Astrocyte (in vitro differentiated cells and primary cell): ENCODE measurements around the gene ANKLE2. TPM values are rescaled to one million over a fixed set of nuclear protein-coding genes. Genes with fewer than 3 reads are reported as not detected.
"Not testable (repeated sequence)": the region's sequence is repeated elsewhere in the genome, so short reads cannot be mapped to it uniquely, and the experiment has no call there.

ENCODE experiments used
- DNase-seq: peaks from one replicate; pipeline ENCODE4 v3.0.0-alpha.2; 2010; ENCODE audit warnings: low read depth
- FAIRE-seq: peaks from 2 replicates; lab custom pipeline; 2011; peaks lifted over from hg19 to GRCh38; lab: Jason Lieb, UNC
- H2AFZ ChIP-seq: 2 replicates; pipeline ENCODE4 v1.6.0; 2012; ENCODE audit warnings: low read depth, low read length, inconsistent platforms
- H3K27ac ChIP-seq: 2 replicates; pipeline ENCODE4 v1.5.1; 2011; ENCODE audit warnings: low read depth, low read length, inconsistent platforms
- H3K27me3 ChIP-seq: 2 replicates; pipeline ENCODE4 v1.6.0; 2011; ENCODE audit warnings: low read length, inconsistent platforms; ENCODE audit not compliant: insufficient read depth
- H3K36me3 ChIP-seq: 2 replicates; pipeline ENCODE4 v1.5.1; 2011; ENCODE audit warnings: low read length, inconsistent platforms; ENCODE audit not compliant: insufficient read depth
- H3K4me1 ChIP-seq: 2 replicates; pipeline ENCODE4 v1.5.1; 2011; ENCODE audit warnings: low read length, inconsistent platforms; ENCODE audit not compliant: insufficient read depth
- H3K4me2 ChIP-seq: 2 replicates; pipeline ENCODE4 v1.6.0; 2012; ENCODE audit warnings: low read length, inconsistent platforms
- H3K4me3 ChIP-seq: 2 replicates; pipeline ENCODE4 v1.5.1; 2011; ENCODE audit warnings: low read depth, mild to moderate bottlenecking, low read length, inconsistent platforms; ENCODE audit not compliant: insufficient read depth
- H3K79me2 ChIP-seq: 2 replicates; pipeline ENCODE4 v1.6.0; 2012; ENCODE audit warnings: mild to moderate bottlenecking, low read length, inconsistent platforms; ENCODE audit not compliant: insufficient read depth
- H3K9ac ChIP-seq: 2 replicates; pipeline ENCODE4 v1.6.0; 2012; ENCODE audit warnings: mild to moderate bottlenecking, low read length, inconsistent platforms
- H3K9me3 ChIP-seq: 2 replicates; pipeline ENCODE4 v1.5.1; 2012; ENCODE audit warnings: low read depth, mild to moderate bottlenecking, low read length, inconsistent platforms; ENCODE audit not compliant: insufficient read depth
- H4K20me1 ChIP-seq: 2 replicates; pipeline ENCODE4 v1.6.0; 2012; ENCODE audit warnings: low read length, inconsistent platforms; ENCODE audit not compliant: insufficient read depth
- H3K27ac Mint-ChIP-seq: one replicate; pipeline ENCODE4 v1.8.0; 2021; ENCODE audit warnings: mild to moderate bottlenecking, mixed read lengths; ENCODE audit not compliant: unreplicated experiment
- H3K27me3 Mint-ChIP-seq: one replicate; pipeline ENCODE4 v1.8.0; 2021; ENCODE audit warnings: low read depth, mixed read lengths; ENCODE audit not compliant: unreplicated experiment
- H3K36me3 Mint-ChIP-seq: one replicate; pipeline ENCODE4 v1.8.0; 2021; ENCODE audit warnings: low read depth, mixed read lengths; ENCODE audit not compliant: unreplicated experiment
- H3K4me1 Mint-ChIP-seq: one replicate; pipeline ENCODE4 v1.8.0; 2021; ENCODE audit warnings: low read depth, mixed read lengths; ENCODE audit not compliant: unreplicated experiment
- H3K4me3 Mint-ChIP-seq: one replicate; pipeline ENCODE4 v1.8.0; 2021; ENCODE audit warnings: mild to moderate bottlenecking, moderate library complexity, mixed read lengths; ENCODE audit not compliant: unreplicated experiment
- H3K9me3 Mint-ChIP-seq: one replicate; pipeline ENCODE4 v1.8.0; 2021; ENCODE audit warnings: mild to moderate bottlenecking, mixed read lengths; ENCODE audit not compliant: unreplicated experiment
- CTCF ChIP-seq: IDR thresholded peaks from 2 replicates; pipeline ENCODE4 v1.5.1; 2011; ENCODE audit warnings: low read depth, mild to moderate bottlenecking, inconsistent platforms, low read length, moderate library complexity; ENCODE audit not compliant: insufficient read depth
- EZH2 ChIP-seq: IDR thresholded peaks from 2 replicates; pipeline ENCODE4 v1.6.1; 2012; ENCODE audit warnings: mild to moderate bottlenecking, low read length, inconsistent platforms; ENCODE audit not compliant: insufficient read depth
- total RNA-seq: library from RNA; stranded (reverse); gene quantifications from 2 replicates; pipeline ENCODE4 v1.2.1, GENCODE V29; 2021

The ANKLE2 gene
- total RNA-seq, 1 donor from 2014 or later = 140 TPM

DNA sequence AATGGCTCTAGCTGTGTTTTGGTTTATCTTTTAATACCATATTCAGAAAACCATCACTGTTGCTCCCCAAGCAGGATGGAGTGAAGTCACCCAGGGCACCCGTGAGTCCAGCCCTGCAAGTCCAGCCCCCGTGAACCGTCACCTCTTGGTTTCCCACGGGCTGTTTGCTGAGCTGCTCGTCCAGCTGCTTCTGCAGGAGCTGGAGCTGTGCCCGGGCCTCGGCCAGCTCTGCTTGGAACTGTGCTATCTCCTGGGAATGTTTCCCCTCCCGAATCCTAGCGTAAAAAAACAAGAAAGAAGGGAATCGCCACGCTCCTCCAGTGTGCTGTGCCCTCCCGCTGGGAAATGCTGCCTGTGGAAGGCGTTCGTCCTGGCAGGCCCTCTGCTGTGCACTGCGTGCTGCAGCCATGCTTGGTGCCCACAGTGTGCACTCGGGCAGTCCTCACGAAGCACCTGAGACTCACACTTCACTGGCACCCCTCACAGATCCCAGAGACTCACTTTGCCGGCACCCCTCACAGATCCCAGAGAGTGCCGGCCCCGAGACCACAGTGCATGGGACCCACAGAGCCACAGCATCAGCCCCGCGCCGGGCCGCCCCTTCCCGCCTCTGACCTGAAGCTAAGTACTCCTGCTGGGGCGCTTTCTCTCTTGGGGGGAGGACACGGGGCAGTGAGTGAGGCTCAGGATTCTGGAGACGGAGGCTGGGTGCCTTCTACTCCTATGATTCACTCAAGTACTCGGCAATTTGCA is 15.4 kb upstream of the ANKLE2 start:
- peaks cover 12% of the 10 kb centered on the region for H3K36me3 Mint-ChIP-seq
- Histone ChIP-seq H3K4me3 (no peak overlapping the region), H3K4me1 (no peaks in the 10 kb centered on the region), H3K27ac (no peak overlapping the region), H3K27me3 (no peaks in the 10 kb centered on the region), H3K9ac (no peak overlapping the region), H3K36me3 (peaks cover 64% of the 10 kb centered on the region), H3K9me3 (no peaks in the 10 kb centered on the region), H3K79me2 (peaks cover 45% of the 10 kb centered on the region), H3K4me2 (no peak overlapping the region), H2AFZ (no peak overlapping the region), H4K20me1 (peaks cover 77% of the 10 kb centered on the region)
- H3K9me3 Mint-ChIP-seq = no peaks in the 10 kb centered on the region
- no peak overlapping the region for H3K4me3 Mint-ChIP-seq
- H3K27me3 Mint-ChIP-seq = no peaks in the 10 kb centered on the region
- TF ChIP-seq CTCF (no peak), EZH2 (no peak)
- H3K4me1 Mint-ChIP-seq = no peaks in the 10 kb centered on the region
- DNase-seq (peak; percentile 26), FAIRE-seq (no peak)
- no peak overlapping the region for H3K27ac Mint-ChIP-seq

- not testable (repeated sequence) for H3K9me3 ChIP-seq, H3K36me3 Mint-ChIP-seq, H3K27ac ChIP-seq, H3K4me1 ChIP-seq, H3K4me3 Mint-ChIP-seq, H3K27me3 ChIP-seq, H3K9ac ChIP-seq, H3K27me3 Mint-ChIP-seq, H3K4me2 ChIP-seq, H2AFZ ChIP-seq, H3K27ac Mint-ChIP-seq, DNase-seq, H3K4me1 Mint-ChIP-seq, H3K4me3 ChIP-seq, H3K9me3 Mint-ChIP-seq, FAIRE-seq
- H3K36me3 ChIP-seq = peaks cover 63% of the 10 kb centered on the region
- peaks cover 38% of the 10 kb centered on the region for H3K79me2 ChIP-seq
- peaks cover 77% of the 10 kb centered on the region for H4K20me1 ChIP-seq
These were observed 14.6 kb upstream of the ANKLE2 start for GRCh38 chr12:132776230-132776625.

DNA sequence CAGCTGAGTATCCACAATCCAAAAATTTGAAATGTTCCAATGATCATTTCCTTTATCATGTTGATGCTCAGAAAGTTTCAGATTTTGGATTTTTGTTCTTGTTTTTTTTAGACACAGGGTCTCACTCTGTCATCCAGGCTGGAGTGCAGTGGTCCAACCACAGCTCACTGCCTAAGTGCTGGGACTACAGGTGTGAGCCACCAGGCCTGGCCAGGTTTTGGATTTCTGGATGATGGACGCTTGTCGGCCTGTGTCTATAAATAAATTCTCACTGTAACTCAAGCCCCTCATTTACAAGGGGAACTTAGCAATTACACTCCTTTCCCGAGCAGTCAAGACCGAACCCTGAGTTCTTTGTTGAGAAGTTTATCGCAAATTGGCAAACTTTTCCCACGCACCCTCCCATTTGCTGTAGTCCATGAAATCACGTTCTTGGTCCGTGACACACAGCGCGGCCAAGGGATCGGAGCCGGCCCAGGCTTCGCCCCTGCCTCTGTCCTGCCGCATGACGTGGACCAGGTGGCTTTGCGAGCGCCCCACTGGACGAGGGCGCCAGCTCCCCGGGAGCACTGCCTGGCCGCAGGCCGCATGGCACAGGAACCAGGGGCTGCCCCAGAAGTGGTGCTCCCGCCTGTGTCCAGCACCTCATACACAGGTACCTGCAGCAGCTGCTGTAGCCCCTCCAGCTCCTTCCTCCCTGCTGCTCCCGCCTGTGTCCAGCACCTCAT is 14.0 kb upstream of the ANKLE2 start:
- Histone ChIP-seq H3K36me3 (peaks cover 62% of the 10 kb centered on the region), H3K27me3 (no peaks in the 10 kb centered on the region), H3K79me2 (peaks cover 32% of the 10 kb centered on the region), H2AFZ (no peak overlapping the region), H3K4me3 (no peak overlapping the region), H3K9ac (no peak overlapping the region), H3K27ac (no peak overlapping the region), H4K20me1 (peaks cover 72% of the 10 kb centered on the region), H3K4me1 (no peaks in the 10 kb centered on the region), H3K9me3 (no peaks in the 10 kb centered on the region), H3K4me2 (no peak overlapping the region)
- no peaks in the 10 kb centered on the region for H3K9me3 Mint-ChIP-seq
- no peaks in the 10 kb centered on the region for H3K27me3 Mint-ChIP-seq
- no peak overlapping the region for H3K4me3 Mint-ChIP-seq
- DNase-seq = no peak
- no peak overlapping the region for H3K27ac Mint-ChIP-seq
- peaks cover 8% of the 10 kb centered on the region for H3K36me3 Mint-ChIP-seq
- TF ChIP-seq CTCF (no peak), EZH2 (no peak)
- no peak for FAIRE-seq
- H3K4me1 Mint-ChIP-seq = no peaks in the 10 kb centered on the region
